Measurements from ENCODE around the gene LYRM4. TPM values are rescaled to one million over a fixed set of nuclear protein-coding genes. Genes with fewer than 3 reads are reported as not detected.

LYRM4 gene
- total and polyA plus RNA-seq, 4 donors: 15.2 to 23.2 (median 19.1) TPM

GRCh38 chr6:5149891-5150290, 110.9 kb downstream of the LYRM4 start:
- Histone ChIP-seq H3K4me3 (no peak overlapping the region), H3K36me3 (ENCODE audit: control insufficient read depth in 4 of 4, insufficient read depth in 4 of 4, low read length in 4 of 4) (no peaks in the 10 kb centered on the region), H3K4me1 (ENCODE audit: control insufficient read depth in 5 of 5, insufficient read depth in 5 of 5, low read length in 5 of 5) (no peaks in the 10 kb centered on the region), H3K9me3 (ENCODE audit: control insufficient read depth in 4 of 4, insufficient read depth in 3 of 4, low read length in 3 of 4) (no peaks in the 10 kb centered on the region), H3K27me3 (ENCODE audit: control insufficient read depth in 3 of 3, insufficient read depth in 3 of 3, low read length in 2 of 3) (no peaks in the 10 kb centered on the region), H3K9ac (ENCODE audit: insufficient read depth in 1 of 2, low read length in 2 of 2) (no peak overlapping the region), H3K27ac (ENCODE audit: low read depth in 1 of 2, low read length in 1 of 2) (no peak overlapping the region)
- no peak for ATAC-seq (ENCODE audit: insufficient read depth, low FRiP score)
- no peak for DNase-seq
- no peak for TF ChIP-seq CTCF (IDR thresholded peaks at IDR 0.05; ENCODE audit: control extremely low read depth, extremely low read depth)
- WGBS, 2 donors: 94 to 96% methylated on average over 6 of the region's 6 CpGs

GRCh38 chr6:5149159-5149704, 111.5 kb downstream of the LYRM4 start:
- no peak for TF ChIP-seq CTCF (IDR thresholded peaks at IDR 0.05; ENCODE audit: control extremely low read depth, extremely low read depth)

GRCh38 chr6:5146398-5146797, 114.4 kb downstream of the LYRM4 start:
- Histone ChIP-seq H3K4me3 (no peak overlapping the region), H3K9me3 (ENCODE audit: control insufficient read depth in 4 of 4, insufficient read depth in 3 of 4, low read length in 3 of 4) (no peaks in the 10 kb centered on the region), H3K9ac (ENCODE audit: insufficient read depth in 1 of 2, low read length in 2 of 2) (no peak overlapping the region), H3K36me3 (ENCODE audit: control insufficient read depth in 4 of 4, insufficient read depth in 4 of 4, low read length in 4 of 4) (no peaks in the 10 kb centered on the region), H3K27ac (ENCODE audit: low read depth in 1 of 2, low read length in 1 of 2) (no peak overlapping the region), H3K27me3 (ENCODE audit: control insufficient read depth in 3 of 3, insufficient read depth in 3 of 3, low read length in 2 of 3) (no peaks in the 10 kb centered on the region), H3K4me1 (ENCODE audit: control insufficient read depth in 5 of 5, insufficient read depth in 5 of 5, low read length in 5 of 5) (peaks cover 0 to 4% (median 0%) of the 10 kb centered on the region in 5 donors)
- ATAC-seq (ENCODE audit: insufficient read depth, low FRiP score): no peak
- no peak for DNase-seq
- WGBS, 2 donors: 64 to 86% methylated on average over 4 of the region's 4 CpGs
- no peak for TF ChIP-seq CTCF (IDR thresholded peaks at IDR 0.05; ENCODE audit: control extremely low read depth, extremely low read depth)

More at GRCh38 chr6:5149159-5149704, 111.5 kb downstream of the LYRM4 start:
- Histone ChIP-seq H3K36me3 (ENCODE audit: control insufficient read depth in 4 of 4, insufficient read depth in 4 of 4, low read length in 4 of 4) (no peaks in the 10 kb centered on the region), H3K9me3 (ENCODE audit: control insufficient read depth in 4 of 4, insufficient read depth in 3 of 4, low read length in 3 of 4) (no peaks in the 10 kb centered on the region), H3K9ac (ENCODE audit: insufficient read depth in 1 of 2, low read length in 2 of 2) (no peak overlapping the region), H3K27me3 (ENCODE audit: control insufficient read depth in 3 of 3, insufficient read depth in 3 of 3, low read length in 2 of 3) (no peaks in the 10 kb centered on the region), H3K4me1 (ENCODE audit: control insufficient read depth in 5 of 5, insufficient read depth in 5 of 5, low read length in 5 of 5) (no peaks in the 10 kb centered on the region), H3K4me3 (no peak overlapping the region), H3K27ac (ENCODE audit: low read depth in 1 of 2, low read length in 1 of 2) (no peak overlapping the region)
- ATAC-seq (ENCODE audit: insufficient read depth, low FRiP score) (no peak), DNase-seq (no peak)
- WGBS, 2 donors: 91 to 95% methylated on average over 6 of the region's 6 CpGs

Data from lung (tissue), 12 donors.